HG02678 (cell line): ENCODE measurements around the gene RTP4.
"Not testable (repeated sequence)": the region's sequence is repeated elsewhere in the genome, so short reads cannot be mapped to it uniquely, and the experiment has no call there.

Source experiments
- ATAC-seq: cut with Tn5 transposase; IDR thresholded peaks from one replicate; pipeline ENCODE4 v1.9.1; 2021; ENCODE audit warnings: mild to moderate bottlenecking, moderate library complexity; ENCODE audit not compliant: unreplicated experiment

The RTP4 gene

DNA sequence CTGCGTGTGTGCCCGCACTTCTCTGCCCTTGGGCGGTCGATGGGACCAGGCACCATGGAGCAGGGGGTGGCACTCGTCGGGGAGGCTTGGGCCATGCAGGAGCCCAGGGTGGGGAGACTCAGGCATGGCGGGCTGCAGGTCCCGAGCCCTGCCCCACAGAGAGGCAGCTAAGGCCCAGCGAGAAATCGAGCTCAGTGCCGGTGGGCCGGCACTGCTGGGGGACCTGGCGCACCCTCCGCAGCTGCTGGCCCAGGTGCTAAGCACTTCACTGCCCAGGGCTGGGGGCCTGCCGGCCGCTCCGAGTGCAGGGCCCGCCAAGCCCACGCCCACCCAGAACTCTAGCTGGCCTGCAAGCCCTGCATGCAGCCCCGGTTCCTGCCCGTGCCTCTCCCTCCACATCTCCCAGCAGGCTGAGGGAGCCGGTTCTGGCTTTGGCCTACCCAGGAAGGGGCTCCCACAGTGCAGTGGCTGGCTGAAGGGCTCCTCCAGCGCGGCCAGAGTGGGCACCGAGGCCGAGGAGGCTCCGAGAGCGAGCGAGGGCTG, 553 bp upstream of the RTP4 start:
- no peak for ATAC-seq

DNA sequence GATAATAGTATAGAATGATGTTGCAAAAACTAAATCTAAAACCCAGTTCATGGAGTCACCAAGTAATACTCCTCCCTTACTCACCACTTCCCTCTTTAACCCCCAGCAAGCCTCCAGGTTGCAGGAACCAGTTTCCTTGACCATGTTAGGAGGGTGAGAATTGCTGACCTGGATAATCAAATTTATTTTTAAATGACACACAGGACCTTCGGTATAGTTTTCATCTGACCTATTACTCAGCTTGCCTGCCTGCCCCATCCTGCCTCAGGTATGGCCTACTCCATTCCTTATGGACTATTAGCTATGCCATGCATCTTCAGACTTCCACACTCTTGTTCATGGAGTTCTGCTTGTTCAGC, 883 bp downstream of the RTP4 start:
- no peak for ATAC-seq

DNA sequence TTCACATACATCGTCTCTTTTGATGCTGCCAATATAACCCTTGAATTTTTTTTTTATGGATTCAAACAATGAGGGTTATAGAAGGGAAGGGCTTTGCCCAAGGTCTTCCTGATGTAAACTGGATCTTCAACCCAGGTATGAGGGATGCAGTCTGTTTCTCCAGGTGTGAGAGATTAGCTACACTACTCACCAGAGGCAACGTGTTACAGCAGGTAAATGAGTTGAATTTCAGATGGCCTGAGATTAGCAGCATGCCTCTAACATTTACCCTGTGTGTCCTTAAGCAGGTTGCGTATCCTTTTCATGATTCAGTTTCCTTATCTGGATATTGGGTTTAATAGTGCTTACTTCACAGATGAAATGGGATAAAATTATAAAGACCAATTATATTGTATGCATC, 1.9 kb downstream of the RTP4 start:
- ATAC-seq = no peak

DNA sequence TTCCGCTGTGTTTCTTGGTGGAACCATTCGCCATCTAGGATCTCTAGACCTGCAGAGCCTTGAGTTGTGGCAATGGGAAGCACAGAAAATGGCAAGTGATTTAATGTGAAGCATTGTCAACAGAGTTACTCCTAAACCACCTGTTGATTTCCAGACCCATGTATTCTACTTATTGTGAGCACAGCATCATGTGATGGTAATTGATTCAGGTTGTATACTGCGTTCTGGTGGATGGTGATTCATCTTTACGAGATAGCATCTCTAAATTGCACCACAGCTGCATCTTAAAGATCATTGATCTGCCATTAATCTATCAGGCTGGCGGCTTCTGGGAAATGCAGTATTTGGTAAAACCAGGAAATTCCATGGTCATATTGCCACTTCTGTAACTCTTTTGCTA, 7.4 kb downstream of the RTP4 start:
- no peak for ATAC-seq

DNA sequence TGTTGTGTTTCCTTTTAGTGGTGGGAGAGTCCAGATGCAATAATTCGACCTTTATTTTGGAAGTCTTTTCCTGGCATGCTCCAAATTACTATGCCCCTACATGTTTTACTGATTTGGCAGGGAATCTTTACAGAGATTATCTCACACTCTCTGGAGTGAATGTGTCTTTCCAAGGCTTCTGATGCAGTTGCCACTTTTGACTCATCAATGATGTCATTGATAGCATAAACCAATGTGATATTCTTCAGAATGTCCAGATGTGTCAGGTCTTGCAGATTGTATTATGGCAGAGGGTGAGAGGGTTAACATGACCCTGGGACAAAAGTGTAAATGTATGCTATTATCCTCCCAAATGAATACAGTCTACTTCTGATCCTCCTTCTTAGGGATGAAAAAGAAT, 9.7 kb downstream of the RTP4 start:
- no peak for ATAC-seq

DNA sequence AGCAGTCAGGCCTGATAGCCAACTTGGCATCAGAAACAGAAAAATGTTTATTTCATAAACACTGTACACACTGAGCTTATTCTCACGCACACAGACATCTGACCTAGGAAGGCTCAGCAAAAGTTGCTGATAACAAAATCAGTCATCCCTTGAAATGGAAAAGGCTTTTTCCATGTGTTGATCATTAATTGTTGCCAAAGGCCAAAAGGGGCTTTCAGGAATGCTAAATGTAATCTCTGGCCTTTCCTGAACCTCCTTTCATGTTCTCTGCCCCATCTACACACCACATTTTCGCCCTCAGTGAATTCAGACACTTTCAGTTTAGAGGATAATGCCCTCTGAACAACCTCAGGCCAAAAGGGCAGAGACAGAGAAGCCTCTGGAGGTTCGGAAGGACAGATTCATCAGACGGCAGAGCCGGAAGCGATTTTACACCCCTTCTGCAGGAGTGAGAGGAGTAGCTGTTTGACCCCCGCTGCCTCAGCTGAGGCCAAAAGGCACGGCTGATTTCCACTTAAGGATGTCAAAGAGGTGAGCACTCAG, 14.5 kb downstream of the RTP4 start:
- no peak for ATAC-seq

DNA sequence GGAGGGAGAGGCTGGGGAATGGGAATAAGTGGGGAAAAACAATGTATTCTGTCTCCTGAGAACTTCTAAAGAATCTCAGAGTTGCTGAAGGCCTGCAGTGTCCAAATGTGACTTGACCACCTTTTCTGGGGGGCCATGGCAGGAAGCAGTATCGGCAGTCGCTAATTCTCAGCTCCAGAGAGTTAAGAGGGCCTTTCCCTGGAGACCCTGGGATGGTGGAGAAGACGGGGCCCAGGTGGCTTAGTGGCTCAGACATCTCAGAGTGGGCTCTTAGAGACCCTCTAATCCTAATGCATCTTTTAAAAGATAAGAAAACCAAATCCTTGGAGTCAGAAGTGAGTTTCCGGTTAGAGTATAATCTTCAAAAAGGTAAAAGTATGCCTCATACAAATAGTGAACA, 15.1 kb downstream of the RTP4 start:
- no peak for ATAC-seq

DNA sequence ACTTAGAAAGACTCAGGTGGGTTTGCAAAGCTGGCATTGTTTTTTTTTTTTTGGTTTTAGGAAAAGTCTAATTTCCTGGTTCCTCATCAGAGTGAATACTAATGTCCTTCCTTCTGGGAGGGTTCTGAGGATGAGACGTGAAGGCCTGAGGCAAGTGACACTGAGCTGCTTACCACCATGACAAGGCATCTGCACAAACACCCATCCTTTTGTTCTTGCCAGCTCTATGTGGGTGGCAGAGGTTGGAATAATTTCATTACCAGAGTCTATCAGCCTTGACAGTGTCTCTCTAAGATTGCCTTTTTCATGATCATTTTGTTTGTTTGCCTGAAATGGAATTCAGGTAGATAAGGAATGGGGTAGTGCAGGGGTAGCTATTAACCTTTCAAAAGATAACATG, 17.1 kb downstream of the RTP4 start:
- no peak for ATAC-seq

DNA sequence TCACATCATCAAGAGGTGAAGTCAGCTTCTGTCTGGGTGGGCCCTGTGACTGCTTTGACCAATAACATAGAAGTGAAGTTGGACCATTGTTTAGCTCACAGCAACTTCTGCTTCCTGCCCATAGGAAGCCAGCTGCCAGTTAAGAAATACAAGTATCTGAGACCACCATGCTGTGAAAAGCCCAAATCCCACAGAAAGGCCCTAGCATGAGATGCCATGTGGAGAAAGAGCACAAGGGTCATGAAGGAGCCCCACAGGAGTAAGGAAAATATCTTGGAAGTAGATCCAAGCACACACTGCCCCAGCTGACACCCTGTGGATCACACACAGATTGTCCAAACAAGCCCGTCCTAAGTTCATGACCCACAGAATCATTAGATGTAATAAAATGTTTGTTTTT, 28.5 kb downstream of the RTP4 start:
- no peak for ATAC-seq

DNA sequence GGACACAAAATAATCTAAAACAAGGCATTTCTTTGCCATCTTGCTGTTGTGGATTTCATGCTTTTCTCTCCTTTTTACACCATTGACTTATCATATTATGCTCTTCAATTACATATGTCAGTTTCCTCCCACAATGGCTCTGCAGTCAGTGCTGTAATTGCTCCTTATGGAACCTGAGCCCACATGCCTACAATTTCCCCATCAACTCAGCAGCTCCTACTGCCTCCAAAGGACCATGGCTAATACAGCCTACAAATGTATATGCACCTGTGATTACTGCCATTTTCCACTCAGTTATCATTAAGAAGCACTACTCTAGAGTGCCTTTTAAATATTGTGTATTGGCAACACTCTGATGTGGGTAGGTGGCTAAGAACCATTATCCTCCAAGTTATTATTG, 30.8 kb downstream of the RTP4 start:
- no peak for ATAC-seq

DNA sequence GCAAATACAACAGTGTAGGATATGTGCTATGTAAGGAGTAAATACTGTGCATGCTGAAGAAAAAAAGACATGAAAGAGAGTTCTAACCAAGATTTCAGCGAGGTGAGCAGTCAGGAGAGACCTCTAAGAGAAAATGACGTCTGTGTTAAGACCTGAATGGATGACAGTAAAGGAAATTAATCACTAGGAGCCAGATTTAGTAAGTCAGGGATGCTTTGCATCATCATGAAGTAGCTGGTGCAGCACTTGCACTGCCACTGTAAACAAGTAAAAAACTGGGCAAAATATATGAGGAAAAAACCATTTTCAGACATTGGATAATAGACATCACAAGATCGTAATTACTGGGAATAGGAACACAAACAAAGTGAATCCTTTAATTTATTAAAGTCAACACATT, 32.6 kb downstream of the RTP4 start:
- ATAC-seq = no peak

DNA sequence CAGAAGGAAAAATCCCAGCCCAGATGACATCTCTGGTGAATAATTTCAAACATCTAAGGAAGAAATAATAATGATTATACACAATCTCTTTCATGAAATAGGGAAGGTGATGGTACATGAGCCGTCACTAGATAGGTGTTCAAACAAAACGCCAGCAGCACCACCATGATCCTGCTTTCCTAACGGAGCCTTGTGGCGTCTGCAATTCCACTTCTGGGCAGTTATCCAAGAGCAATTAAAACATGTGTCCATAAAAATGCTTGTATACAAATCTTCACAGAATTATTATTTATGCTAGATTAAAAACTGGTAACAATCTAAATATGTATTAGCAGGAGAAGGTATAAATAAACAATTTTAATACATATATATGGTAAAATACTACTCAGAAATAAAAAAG, 33.7 kb downstream of the RTP4 start:
- no peak for ATAC-seq

DNA sequence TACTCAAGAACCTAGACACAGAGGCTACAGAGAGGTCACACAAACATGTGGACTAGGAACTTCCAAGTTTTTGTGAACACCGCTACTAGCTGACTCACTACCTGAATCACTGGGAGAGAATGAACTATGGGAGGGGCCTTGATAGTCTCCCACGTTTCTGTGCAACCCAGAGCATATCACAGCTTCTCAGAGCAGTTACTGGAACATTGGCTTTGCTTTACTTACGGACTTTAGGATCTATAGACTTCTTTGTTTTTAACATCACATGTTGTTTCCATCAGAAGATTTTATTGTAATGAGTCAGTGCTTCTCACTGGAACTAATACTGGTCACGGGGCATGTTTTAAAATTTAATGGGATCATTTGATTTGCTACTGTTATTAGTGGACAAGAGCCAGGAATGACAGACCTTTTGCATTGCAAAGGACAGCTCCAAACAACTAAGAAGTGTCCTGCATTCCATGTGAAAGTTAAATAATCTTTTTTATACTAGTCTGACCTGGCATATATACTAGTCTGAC, 35.6 kb downstream of the RTP4 start:
- no peak for ATAC-seq

DNA sequence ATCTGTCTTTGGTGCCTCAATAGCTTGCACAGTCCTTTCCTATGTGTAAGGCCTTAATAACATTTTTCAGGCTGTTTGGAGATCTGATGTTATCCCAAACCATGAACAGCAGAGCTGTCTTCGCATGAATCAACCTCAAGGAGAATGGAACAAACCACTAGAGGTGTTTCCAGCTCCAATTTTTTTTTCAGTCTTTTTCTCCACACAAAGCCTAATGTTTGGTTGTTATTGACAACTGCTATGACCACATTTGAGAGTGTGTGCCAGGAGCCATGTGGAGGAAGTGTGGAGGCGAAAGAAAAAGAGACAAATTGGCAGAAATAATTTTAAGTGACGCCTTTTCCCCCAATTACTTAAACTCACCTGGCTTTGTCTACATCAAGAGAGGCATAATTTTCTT, 38.7 kb downstream of the RTP4 start:
- ATAC-seq = no peak

DNA sequence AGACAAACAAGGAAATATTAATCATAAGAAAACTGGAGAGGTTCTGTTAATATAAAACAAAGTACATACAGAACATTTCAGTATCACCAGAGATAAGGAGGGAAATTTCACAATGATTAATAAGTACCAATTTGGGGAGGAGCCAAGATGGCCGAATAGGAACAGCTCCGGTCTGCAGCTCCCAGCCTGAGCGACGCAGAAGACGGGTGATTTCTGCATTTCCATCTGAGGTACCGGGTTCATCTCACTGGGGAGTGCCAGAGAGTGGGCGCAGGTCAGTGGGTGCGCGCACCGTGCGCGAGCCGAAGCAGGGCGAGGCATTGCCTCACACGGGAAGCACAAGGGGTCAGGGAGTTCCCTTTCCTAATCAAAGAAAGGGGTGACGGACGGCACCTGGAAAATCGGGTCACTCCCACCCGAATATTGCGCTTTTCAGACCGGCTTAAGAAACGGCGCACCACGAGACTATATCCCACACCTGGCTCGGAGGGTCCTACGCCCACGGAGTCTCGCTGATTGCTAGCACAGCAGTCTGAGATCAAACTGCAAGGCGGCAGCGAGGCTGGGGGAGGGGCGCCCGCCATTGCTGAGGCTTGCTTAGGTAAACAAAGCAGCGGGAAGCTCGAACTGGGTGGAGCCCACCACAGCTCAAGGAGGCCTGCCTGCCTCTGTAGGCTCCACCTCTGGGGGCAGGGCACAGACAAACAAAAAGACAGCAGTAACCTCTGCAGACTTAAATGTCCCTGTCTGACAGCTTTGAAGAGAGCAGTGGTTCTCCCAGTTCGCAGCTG, 44.0 kb downstream of the RTP4 start:
- ATAC-seq = not testable (repeated sequence)
